ENCODE data around the gene CHD5.

DNA sequence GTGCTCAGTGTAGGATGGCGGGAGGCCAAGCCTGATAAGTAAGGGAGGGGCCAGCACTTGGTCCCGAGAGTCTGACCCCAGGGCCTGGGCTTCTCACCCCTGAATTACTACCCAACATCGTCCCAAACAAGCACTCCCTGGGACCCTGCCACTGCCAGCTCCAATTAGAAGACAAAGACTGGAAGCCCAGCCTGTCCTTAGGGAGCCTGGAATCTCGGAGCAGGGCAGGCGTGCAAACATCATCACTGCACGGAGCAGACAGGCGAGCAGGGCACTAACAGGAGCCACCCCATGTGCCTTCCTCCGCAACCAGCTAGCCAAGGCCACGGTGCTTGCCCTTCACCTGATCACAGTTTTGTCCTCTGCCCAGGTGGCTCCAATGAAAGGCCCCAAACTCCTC lies 111.2 kb downstream of the CHD5 start:
- TF ChIP-seq ZMAT4 (CRISPR knock-in tag; IDR thresholded peaks at IDR 0.05) (no peak), E2F1 (CRISPR knock-in tag; IDR thresholded peaks at IDR 0.05) (no peak), RELA (CRISPR knock-in tag; IDR thresholded peaks at IDR 0.05; ENCODE audit: borderline replicate concordance) (no peak)
- TF ChIP-seq, protein P1, sequence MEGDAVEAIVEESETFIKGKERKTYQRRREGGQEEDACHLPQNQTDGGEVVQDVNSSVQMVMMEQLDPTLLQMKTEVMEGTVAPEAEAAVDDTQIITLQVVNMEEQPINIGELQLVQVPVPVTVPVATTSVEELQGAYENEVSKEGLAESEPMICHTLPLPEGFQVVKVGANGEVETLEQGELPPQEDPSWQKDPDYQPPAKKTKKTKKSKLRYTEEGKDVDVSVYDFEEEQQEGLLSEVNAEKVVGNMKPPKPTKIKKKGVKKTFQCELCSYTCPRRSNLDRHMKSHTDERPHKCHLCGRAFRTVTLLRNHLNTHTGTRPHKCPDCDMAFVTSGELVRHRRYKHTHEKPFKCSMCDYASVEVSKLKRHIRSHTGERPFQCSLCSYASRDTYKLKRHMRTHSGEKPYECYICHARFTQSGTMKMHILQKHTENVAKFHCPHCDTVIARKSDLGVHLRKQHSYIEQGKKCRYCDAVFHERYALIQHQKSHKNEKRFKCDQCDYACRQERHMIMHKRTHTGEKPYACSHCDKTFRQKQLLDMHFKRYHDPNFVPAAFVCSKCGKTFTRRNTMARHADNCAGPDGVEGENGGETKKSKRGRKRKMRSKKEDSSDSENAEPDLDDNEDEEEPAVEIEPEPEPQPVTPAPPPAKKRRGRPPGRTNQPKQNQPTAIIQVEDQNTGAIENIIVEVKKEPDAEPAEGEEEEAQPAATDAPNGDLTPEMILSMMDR (IDR thresholded peaks at IDR 0.05): no peak
